ENCODE results near the gene ARHGAP26.

The ARHGAP26 gene

DNA sequence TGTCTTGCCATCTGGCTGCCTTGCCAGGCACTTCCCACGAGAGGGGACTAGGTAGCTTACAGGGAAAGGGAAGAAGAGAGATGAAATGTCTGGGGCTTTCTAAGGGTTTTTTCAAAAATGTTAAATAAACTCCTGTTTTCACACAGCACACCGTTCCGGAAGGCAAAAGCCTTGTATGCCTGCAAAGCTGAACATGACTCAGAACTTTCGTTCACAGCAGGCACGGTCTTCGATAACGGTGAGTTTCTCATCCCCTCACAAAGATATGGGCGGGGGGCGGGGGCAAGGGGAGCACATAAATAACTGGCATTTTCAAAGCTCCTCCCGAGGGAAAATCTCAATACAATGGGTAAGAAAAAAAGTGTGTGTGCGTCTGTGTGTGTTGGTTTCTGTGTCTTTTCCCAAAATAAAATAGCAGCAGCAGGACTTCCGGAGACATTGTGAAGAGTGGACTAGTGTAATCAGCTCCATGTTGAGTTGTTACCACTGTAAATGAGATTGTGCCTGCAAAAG is 443.7 kb downstream of the ARHGAP26 start:
- Mint-ChIP-seq H3K9me3 (ENCODE audit: low read depth) (no peaks in the 10 kb centered on the region), H3K4me1 (ENCODE audit: low read depth) (peaks cover 2% of the 10 kb centered on the region), H3K36me3 (peaks cover 17% of the 10 kb centered on the region), H3K4me3 (no peak overlapping the region), H3K27me3 (no peaks in the 10 kb centered on the region), H3K27ac (peak overlapping the region; percentile 42)

DNA sequence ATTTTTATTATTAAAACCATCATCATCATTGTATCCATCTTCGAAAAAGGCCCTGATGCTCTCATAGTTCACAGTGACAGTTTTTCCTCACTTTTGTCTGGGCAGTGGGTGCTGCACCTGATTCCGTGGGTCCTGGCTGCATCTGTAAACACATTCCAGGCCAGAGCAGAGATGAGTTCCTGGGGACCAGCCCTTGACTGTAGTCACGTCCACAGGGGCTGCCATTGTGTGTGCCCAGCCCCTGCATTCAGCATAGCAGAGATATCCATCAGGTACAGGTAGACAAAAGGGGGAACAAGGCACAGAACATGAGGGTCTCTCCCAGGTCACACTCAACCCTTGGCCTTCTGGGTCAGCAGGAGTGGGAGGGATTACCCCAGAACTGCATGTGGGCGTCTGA is 444.3 kb downstream of the ARHGAP26 start:
- no peak overlapping the region for H3K4me3 Mint-ChIP-seq
- peaks cover 14% of the 10 kb centered on the region for H3K36me3 Mint-ChIP-seq
- peaks cover 4% of the 10 kb centered on the region for H3K4me1 Mint-ChIP-seq (ENCODE audit: low read depth)
- H3K9me3 Mint-ChIP-seq (ENCODE audit: low read depth), result no peaks in the 10 kb centered on the region
- H3K27ac Mint-ChIP-seq, result no peak overlapping the region
- H3K27me3 Mint-ChIP-seq, result no peaks in the 10 kb centered on the region

DNA sequence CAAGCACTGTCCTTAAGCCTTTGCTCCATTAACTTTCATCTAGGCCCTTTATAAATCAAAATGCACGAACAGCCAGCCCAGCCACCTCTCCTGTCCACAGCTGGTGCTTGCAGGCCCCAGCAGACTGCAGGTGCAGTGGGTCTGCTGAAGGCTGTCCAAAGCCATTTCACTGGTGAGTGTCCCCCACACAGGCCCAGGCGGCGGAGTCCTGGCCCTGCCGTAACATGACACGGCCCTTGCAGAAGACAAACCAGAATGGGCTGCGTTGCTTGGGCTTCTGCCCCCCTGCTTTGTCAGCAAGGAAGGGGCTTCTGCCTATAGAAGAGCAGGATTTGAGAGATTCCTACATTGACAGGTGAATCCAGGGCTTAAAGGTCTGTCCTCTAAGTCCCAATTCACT is 444.7 kb downstream of the ARHGAP26 start:
- Mint-ChIP-seq H3K4me3 (no peak overlapping the region), H3K27ac (no peak overlapping the region), H3K9me3 (ENCODE audit: low read depth) (no peaks in the 10 kb centered on the region), H3K4me1 (ENCODE audit: low read depth) (peaks cover 4% of the 10 kb centered on the region), H3K36me3 (peaks cover 13% of the 10 kb centered on the region), H3K27me3 (no peaks in the 10 kb centered on the region)

DNA sequence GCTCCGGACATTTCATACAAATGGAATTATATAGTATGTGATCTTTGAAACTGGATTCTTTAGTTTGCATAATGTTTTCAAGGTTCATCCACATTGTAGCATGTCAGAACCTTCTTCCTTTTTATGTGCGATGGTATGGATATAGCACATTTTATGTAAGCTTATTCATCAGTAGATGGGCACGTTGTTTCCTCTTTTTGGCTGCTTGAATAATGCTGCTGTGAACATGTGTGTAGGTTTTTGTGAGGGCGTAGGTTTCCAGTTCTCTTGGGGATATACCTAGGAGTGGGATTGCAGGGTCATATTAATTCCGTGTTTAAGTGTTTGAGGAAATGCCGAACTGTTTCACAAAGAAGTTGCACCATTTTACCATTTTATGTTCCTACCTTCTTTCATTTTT is 445.5 kb downstream of the ARHGAP26 start:
- no peaks in the 10 kb centered on the region for H3K9me3 Mint-ChIP-seq (ENCODE audit: low read depth)
- H3K27ac Mint-ChIP-seq, result no peak overlapping the region
- no peaks in the 10 kb centered on the region for H3K27me3 Mint-ChIP-seq
- no peak overlapping the region for H3K4me3 Mint-ChIP-seq
- H3K4me1 Mint-ChIP-seq (ENCODE audit: low read depth), result peaks cover 5% of the 10 kb centered on the region
- H3K36me3 Mint-ChIP-seq, result peaks cover 10% of the 10 kb centered on the region

DNA sequence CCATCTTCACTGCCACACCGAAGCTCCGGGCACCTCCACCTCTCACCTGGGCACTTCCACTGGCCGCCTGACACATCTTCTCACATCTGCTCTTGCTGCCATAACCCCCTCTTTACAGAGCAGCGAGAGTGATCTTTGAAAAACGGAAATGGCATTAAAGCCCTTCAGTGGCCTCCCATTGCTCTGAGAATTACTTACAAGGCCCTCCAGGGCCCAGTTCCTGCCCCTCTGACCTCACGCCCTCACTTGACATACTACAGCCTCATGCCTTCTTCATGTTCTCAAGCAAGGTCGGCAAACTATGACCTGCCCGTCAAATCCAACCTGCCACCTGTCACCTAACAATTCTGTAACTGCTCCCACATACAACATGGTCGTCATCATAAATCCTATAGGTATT is 446.0 kb downstream of the ARHGAP26 start:
- Mint-ChIP-seq H3K9me3 (ENCODE audit: low read depth) (no peaks in the 10 kb centered on the region), H3K4me1 (ENCODE audit: low read depth) (peaks cover 10% of the 10 kb centered on the region), H3K4me3 (no peak overlapping the region), H3K27ac (no peak overlapping the region), H3K27me3 (no peaks in the 10 kb centered on the region), H3K36me3 (peaks cover 10% of the 10 kb centered on the region)

DNA sequence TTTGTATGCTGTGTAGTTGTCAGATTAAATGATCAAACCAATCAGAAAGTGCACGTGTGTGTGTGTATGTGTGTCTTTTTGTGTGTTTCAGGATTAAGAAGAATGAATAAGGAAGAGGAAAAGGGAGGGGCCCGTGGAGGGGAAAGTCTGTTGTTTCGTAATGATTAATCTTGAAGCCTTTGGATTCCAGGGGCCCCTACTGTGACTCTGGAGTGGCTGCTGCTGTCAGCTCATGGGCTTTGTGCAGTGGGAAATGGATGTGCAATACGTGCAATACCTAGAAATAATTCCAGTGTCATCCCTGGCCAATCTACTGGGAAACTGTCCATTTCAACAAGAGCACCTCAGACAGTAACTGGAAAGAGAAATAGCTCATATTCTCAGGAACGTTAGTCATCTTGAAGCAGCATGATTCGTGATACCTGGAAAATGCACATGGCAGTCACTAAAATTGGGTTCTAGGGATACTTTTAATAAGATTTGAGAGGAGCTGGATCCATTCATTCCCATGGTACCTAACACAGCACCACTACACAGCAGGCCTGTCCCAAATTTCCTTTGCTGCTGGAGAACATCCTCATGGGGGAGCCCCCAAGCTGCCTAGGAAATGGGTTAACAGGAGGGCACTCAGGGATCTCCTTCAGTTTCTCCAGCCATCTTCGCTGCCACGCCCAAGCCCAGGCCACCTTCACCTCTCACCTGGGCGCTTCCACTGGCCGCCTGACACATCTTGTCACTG is 447.1 kb downstream of the ARHGAP26 start:
- Mint-ChIP-seq H3K4me3 (no peak overlapping the region), H3K9me3 (ENCODE audit: low read depth) (no peaks in the 10 kb centered on the region), H3K27ac (no peak overlapping the region), H3K36me3 (peaks cover 9% of the 10 kb centered on the region), H3K27me3 (no peaks in the 10 kb centered on the region), H3K4me1 (ENCODE audit: low read depth) (peaks cover 19% of the 10 kb centered on the region)

DNA sequence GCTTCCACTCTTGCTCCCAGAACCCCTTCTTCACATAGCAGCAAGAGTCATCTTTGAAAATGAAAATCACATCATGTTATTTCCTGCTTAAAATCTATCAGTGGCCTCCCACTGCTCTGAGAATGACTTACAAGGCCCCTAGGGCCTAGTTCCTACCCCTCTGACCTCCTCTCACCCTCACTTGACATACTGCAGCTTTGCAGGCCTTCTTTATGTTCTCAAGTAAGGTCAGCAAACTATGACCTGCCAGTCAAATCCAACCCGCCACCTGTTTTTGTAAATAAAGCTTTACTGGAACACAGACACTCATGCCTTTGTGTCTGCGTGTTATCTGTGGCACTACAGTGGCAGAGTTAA is 447.6 kb downstream of the ARHGAP26 start:
- no peak overlapping the region for H3K27ac Mint-ChIP-seq
- no peaks in the 10 kb centered on the region for H3K9me3 Mint-ChIP-seq (ENCODE audit: low read depth)
- H3K4me3 Mint-ChIP-seq, result no peak overlapping the region
- H3K27me3 Mint-ChIP-seq, result no peaks in the 10 kb centered on the region
- peaks cover 9% of the 10 kb centered on the region for H3K36me3 Mint-ChIP-seq
- H3K4me1 Mint-ChIP-seq (ENCODE audit: low read depth), result peaks cover 25% of the 10 kb centered on the region

DNA sequence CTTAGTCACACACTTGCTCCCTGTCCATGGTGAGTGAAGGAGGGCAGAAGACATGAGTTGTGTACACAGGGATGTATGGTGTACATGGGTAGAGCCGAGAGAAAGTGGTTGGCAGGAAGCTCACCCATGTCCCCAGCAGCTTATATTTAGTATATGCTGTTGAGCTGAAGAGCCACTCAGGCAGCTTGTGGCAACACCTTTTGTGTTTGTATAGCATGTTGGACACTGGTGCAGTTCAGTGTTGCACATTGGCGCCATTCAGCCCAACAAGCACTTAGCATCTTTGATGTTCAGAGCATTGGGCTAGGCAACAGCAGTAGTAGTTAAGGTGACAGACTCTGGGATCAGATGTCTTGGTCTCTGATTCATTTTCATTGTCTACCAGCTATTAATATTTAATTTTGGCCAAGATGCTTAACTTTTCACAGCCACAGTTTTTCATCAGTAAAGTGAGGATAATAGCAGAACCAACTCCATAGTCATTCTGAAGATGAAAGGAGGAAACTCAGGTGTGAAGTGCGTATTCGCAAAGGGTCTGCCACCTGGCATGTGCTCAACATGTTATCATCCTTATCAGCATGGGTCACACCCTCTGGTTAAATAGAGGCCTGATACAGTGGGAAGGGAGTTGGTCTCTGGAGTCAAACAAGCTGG is 448.5 kb downstream of the ARHGAP26 start:
- H3K9me3 Mint-ChIP-seq (ENCODE audit: low read depth), result no peaks in the 10 kb centered on the region
- H3K36me3 Mint-ChIP-seq, result peaks cover 9% of the 10 kb centered on the region
- H3K27ac Mint-ChIP-seq, result no peak overlapping the region
- no peaks in the 10 kb centered on the region for H3K27me3 Mint-ChIP-seq
- no peak overlapping the region for H3K4me3 Mint-ChIP-seq
- H3K4me1 Mint-ChIP-seq (ENCODE audit: low read depth), result peaks cover 30% of the 10 kb centered on the region

DNA sequence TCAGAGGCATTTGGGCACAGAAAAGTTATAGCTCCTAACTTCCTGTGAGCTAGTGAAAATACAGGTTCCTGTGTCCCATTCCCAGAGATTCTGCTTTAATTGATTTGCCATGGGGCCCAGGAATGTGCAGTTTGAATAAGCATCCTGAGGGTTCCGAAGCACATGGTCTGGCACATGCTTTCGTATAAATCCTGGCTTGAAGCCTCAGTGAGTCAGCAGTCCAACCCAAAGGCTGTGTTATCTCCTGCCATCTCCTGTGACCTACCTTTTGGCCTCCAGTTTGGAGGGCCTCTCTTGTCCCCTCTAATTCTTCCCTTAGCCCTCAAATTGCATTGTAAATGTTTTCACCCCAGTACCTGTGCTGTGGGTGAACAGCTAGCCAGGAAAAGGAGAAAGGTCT is 449.5 kb downstream of the ARHGAP26 start:
- H3K9me3 Mint-ChIP-seq (ENCODE audit: low read depth), result no peaks in the 10 kb centered on the region
- peaks cover 16% of the 10 kb centered on the region for H3K36me3 Mint-ChIP-seq
- H3K27ac Mint-ChIP-seq, result no peak overlapping the region
- no peak overlapping the region for H3K4me3 Mint-ChIP-seq
- H3K4me1 Mint-ChIP-seq (ENCODE audit: low read depth), result peaks cover 29% of the 10 kb centered on the region
- no peaks in the 10 kb centered on the region for H3K27me3 Mint-ChIP-seq

DNA sequence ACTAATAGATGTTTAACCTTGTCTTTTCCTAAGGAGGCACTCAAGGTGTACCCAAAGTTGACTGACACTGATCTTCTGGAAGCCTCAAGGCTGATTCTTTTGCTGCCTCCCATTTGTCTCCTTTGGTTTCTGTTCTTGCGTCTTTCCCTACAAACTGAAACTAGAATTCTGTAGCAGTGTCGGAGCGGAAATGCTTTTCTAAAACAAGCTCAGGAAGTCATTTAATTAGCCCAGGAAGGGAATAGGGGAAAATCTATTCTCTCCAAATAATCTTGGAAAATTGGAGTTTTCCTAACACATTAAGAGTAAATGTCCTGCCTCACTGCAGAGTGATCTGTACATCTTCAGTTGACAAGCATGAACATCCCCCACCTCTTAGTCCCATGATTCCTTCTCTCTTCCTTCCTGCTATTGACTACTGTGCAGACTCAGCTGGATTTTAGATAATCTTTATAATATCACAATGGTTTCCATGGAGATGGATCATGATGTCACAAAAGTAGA is 450.6 kb downstream of the ARHGAP26 start:
- no peaks in the 10 kb centered on the region for H3K9me3 Mint-ChIP-seq (ENCODE audit: low read depth)
- H3K27ac Mint-ChIP-seq, result peak overlapping the region; percentile 3
- peaks cover 29% of the 10 kb centered on the region for H3K4me1 Mint-ChIP-seq (ENCODE audit: low read depth)
- H3K36me3 Mint-ChIP-seq, result peaks cover 18% of the 10 kb centered on the region
- no peaks in the 10 kb centered on the region for H3K27me3 Mint-ChIP-seq
- H3K4me3 Mint-ChIP-seq, result no peak overlapping the region

DNA sequence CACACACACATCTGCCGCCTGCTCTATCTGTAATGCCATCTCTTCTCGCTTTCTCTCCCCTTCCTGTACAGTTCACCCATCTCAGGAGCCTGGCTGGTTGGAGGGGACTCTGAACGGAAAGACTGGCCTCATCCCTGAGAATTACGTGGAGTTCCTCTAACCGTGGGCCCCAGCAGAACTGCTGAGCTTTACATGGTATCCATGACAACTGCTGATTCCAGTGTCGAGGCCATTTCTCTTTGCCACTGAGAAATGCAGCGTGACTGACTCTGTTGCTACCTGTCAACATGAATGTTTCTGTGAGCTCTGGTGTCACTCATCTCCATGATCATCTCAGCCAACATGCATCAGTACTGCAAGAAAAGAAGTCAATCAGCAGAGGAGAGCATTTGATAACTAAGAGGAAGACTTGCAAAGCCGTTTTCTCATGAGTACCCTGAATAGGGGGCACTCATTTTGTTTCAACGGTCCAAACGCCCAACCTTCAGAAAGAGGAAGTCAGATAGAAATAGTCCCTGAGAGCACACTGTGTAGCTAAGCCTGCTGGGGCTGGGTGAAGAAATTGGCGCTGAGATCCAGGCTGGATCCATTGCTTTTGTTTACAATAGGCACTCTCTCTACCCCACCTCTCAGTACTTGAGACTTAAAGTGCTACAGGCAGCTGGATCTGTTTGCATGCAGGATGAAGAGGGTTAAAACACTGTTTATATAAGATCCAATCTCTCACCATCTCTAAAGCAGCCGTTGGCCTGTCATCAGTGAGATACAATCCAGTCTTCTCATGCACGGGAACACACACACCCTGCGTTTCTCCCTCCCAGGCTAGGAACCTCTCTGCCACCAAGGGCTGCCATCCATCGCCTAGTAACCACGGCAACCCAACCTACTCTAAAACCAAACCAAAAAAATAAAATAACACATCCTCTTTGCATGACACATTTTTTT is 452.4 kb downstream of the ARHGAP26 start:
- Mint-ChIP-seq H3K27me3 (no peaks in the 10 kb centered on the region), H3K4me3 (peak overlapping the region; percentile 46), H3K36me3 (peaks cover 11% of the 10 kb centered on the region), H3K4me1 (ENCODE audit: low read depth) (peaks cover 29% of the 10 kb centered on the region), H3K27ac (peak overlapping the region; percentile 70), H3K9me3 (ENCODE audit: low read depth) (no peaks in the 10 kb centered on the region)

DNA sequence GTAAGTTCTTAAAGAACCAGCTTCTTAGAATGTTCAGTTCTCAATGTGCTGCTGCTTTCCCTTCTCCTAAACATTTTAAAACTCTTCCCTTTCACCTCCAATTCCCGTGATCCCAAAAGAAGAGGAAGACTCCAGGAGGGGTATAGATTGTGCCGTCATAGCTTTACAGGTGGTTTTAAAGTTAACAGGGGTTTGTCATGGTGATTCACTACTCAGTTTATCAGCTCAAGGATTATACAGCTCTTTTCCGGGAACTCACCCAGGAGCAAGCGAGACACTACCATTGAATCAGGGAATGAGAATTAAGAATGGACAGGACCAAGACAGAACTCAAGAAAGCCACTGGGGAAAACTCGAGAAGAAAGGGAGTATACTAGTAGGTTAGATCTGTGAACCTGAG is 454.5 kb downstream of the ARHGAP26 start:
- Mint-ChIP-seq H3K27ac (no peak overlapping the region), H3K4me1 (ENCODE audit: low read depth) (peaks cover 41% of the 10 kb centered on the region)

DNA sequence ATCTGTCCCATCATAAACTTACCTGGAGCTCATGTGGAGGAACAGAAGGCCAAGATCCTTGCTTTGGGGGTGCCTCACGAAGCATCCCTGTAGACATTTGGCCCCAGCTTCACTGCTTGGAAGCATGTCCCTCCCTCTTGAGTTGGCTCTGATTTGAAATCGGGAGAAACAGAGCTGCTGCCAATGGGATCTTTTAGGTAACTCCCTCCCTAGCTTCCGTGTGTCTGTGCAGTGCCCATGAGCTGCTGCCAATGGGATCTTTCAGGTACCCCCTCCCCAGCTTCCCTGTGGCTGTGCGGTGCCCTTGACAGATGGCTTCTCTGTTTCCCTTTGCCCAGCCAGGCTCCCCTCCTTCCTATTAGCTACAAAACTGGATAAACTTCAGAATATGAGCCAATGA is 455.3 kb downstream of the ARHGAP26 start:
- Mint-ChIP-seq H3K4me3 (no peak overlapping the region), H3K27ac (no peak overlapping the region), H3K36me3 (peaks cover 9% of the 10 kb centered on the region), H3K27me3 (no peaks in the 10 kb centered on the region), H3K9me3 (ENCODE audit: low read depth) (no peaks in the 10 kb centered on the region), H3K4me1 (ENCODE audit: low read depth) (peaks cover 49% of the 10 kb centered on the region)

More for the DNA sequence above, 454.5 kb downstream of the ARHGAP26 start:
- no peak overlapping the region for H3K4me3 Mint-ChIP-seq
- H3K9me3 Mint-ChIP-seq (ENCODE audit: low read depth), result no peaks in the 10 kb centered on the region
- H3K36me3 Mint-ChIP-seq, result peaks cover 9% of the 10 kb centered on the region
- no peaks in the 10 kb centered on the region for H3K27me3 Mint-ChIP-seq

DNA sequence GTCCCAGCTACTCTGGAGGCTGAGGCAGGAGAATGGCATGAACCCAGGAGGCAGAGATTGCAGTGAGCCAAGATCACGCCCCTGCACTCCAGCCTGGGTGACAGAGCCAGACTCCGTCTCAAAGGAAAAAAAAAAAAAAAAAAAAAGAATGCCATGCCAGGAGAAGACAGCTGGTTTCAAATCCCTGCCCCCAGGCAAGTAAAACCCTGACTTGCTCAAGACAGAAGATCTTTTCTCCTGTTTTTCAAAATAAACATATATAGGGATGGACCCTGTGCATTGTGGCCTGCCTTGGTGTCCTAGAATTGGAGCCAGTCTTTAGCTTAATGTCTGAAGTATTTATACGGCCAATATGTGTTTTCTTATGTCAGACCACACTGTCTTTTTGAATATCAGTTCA is 456.2 kb downstream of the ARHGAP26 start:
- H3K36me3 Mint-ChIP-seq, result peaks cover 9% of the 10 kb centered on the region
- H3K27ac Mint-ChIP-seq, result no peak overlapping the region
- H3K27me3 Mint-ChIP-seq, result no peaks in the 10 kb centered on the region
- no peaks in the 10 kb centered on the region for H3K9me3 Mint-ChIP-seq (ENCODE audit: low read depth)
- no peak overlapping the region for H3K4me3 Mint-ChIP-seq
- peaks cover 49% of the 10 kb centered on the region for H3K4me1 Mint-ChIP-seq (ENCODE audit: low read depth)

DNA sequence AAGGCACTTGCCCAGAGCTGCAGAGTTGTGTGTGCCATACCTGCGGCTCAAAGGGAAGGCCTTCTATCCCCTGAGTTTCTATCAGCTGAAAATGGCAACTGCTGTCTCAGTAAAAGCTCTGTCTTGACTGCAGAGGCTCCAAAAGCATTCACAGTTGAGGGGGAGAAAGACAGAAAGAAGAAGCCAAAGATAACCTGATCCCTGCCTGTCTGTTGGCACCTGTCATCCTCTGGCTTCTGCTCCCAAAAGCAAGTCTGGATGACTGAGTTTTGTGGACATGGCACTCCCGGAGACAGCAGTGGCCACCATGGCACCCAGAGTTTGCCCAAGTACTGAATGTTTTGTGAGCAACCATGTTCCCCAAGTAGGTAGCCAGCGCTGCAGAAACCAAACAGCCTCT is 456.7 kb downstream of the ARHGAP26 start:
- Mint-ChIP-seq H3K27ac (no peak overlapping the region), H3K36me3 (peaks cover 9% of the 10 kb centered on the region), H3K4me1 (ENCODE audit: low read depth) (peaks cover 44% of the 10 kb centered on the region), H3K9me3 (ENCODE audit: low read depth) (no peaks in the 10 kb centered on the region), H3K27me3 (no peaks in the 10 kb centered on the region), H3K4me3 (no peak overlapping the region)
